ENCODE measurements around the gene FGF2. TPM values are rescaled to one million over a fixed set of nuclear protein-coding genes. Genes with fewer than 3 reads are reported as not detected.
A peak's percentile ranks its signal among the peaks of the same experiment; 100 is the strongest.

The FGF2 gene
- total RNA-seq, 4 donors from 2014 or later = 27.0 to 46.4 (median 32.1) TPM

- WGBS = 91% methylated on average over 2 of the region's 2 CpGs
- intact Hi-C loops (cut with DNase I) = no loop called here
- Histone ChIP-seq H3K27ac (replicated peaks in 1 of 4) (peak overlapping the region; percentile 60 to 72 (median 64)), H3K9me3 (no peaks in the 10 kb centered on the region), H3K4me3 (peak overlapping the region; percentile 23 to 45 (median 28)), H3K27me3 (no peaks in the 10 kb centered on the region), H3K36me3 (no peaks in the 10 kb centered on the region), H3K4me1 (peaks cover 10 to 19% (median 14%) of the 10 kb centered on the region in 4 donors)
- DNase-seq (ENCODE audit: extremely low spot score) = no peak
- TF ChIP-seq EP300 (IDR thresholded peaks at IDR 0.05) = no peak
- TF ChIP-seq POLR2A (IDR thresholded peaks at IDR 0.05; ENCODE audit: low read depth) = no peak
- TF ChIP-seq CTCF (IDR thresholded peaks at IDR 0.05) = no peak
- TF ChIP-seq POLR2AphosphoS5 (IDR thresholded peaks at IDR 0.05) = no peak
These were observed 29.1 kb upstream of the FGF2 start for GRCh38 chr4:122797405-122798094.

- Histone ChIP-seq H3K4me3 (peak overlapping the region; percentile 23 to 45 (median 28)), H3K27me3 (no peaks in the 10 kb centered on the region), H3K4me1 (peaks cover 10 to 19% (median 14%) of the 10 kb centered on the region in 4 donors), H3K9me3 (no peaks in the 10 kb centered on the region), H3K27ac (replicated peaks in 1 of 4) (peak overlapping the region; percentile 60 to 72 (median 64)), H3K36me3 (no peaks in the 10 kb centered on the region)
- no peak for TF ChIP-seq EP300 (IDR thresholded peaks at IDR 0.05)
- peak in 2 of 3 experiments; percentile 22 to 27 for TF ChIP-seq CTCF (IDR thresholded peaks at IDR 0.05)
- peak; percentile 13 to 32 for TF ChIP-seq POLR2AphosphoS5 (IDR thresholded peaks at IDR 0.05)
- DNase-seq (ENCODE audit: extremely low spot score) = no peak
- intact Hi-C loops (cut with DNase I) = no loop called here
- WGBS = 27% methylated on average over 5 of the region's 5 CpGs
These were observed 28.5 kb upstream of the FGF2 start for GRCh38 chr4:122798101-122798500.

GRCh38 chr4:122798917-122799316, 27.7 kb upstream of the FGF2 start:
- intact Hi-C loops (cut with DNase I) = no loop called here

GRCh38 chr4:122803788-122804208, 22.8 kb upstream of the FGF2 start:
- TF ChIP-seq EP300 (IDR thresholded peaks at IDR 0.05) (no peak), POLR2AphosphoS5 (IDR thresholded peaks at IDR 0.05) (no peak), CTCF (IDR thresholded peaks at IDR 0.05) (no peak), POLR2A (IDR thresholded peaks at IDR 0.05; ENCODE audit: low read depth) (no peak)
- WGBS = 89% methylated on average over 4 of the region's 4 CpGs
- intact Hi-C loops (cut with DNase I) = no loop called here
- no peak for DNase-seq (ENCODE audit: extremely low spot score)
- Histone ChIP-seq H3K4me3 (no peak overlapping the region), H3K36me3 (no peaks in the 10 kb centered on the region), H3K4me1 (peaks cover 0 to under 1% (median 0%) of the 10 kb centered on the region in 4 donors), H3K27ac (replicated peaks in 1 of 4) (no peak overlapping the region), H3K27me3 (no peaks in the 10 kb centered on the region), H3K9me3 (no peaks in the 10 kb centered on the region)

More at GRCh38 chr4:122798917-122799316, 27.7 kb upstream of the FGF2 start:
- H3K36me3 ChIP-seq = no peaks in the 10 kb centered on the region
- H3K4me3 ChIP-seq = no peak overlapping the region
- H3K4me1 ChIP-seq = peaks cover 10 to 19% (median 14%) of the 10 kb centered on the region in 4 donors
- no peaks in the 10 kb centered on the region for H3K9me3 ChIP-seq
- no peak for TF ChIP-seq CTCF (IDR thresholded peaks at IDR 0.05)
- TF ChIP-seq POLR2A (IDR thresholded peaks at IDR 0.05; ENCODE audit: low read depth) = no peak
- TF ChIP-seq POLR2AphosphoS5 (IDR thresholded peaks at IDR 0.05) = no peak
- no peak for TF ChIP-seq EP300 (IDR thresholded peaks at IDR 0.05)
- 95% methylated on average over 2 of the region's 2 CpGs for WGBS
- no peak for DNase-seq (ENCODE audit: extremely low spot score)
- no peak overlapping the region for H3K27ac ChIP-seq (replicated peaks in 1 of 4)
- H3K27me3 ChIP-seq = no peaks in the 10 kb centered on the region
